Erythroblast (primary cell): ENCODE results near the gene CDK18.

Experiments
- GATA1 ChIP-seq: IDR thresholded peaks from 2 replicates; pipeline ENCODE4 v1.6.1; 2011; ENCODE audit warnings: low read depth, mild to moderate bottlenecking, control low read depth, low read length, moderate library complexity
- POLR2A ChIP-seq: IDR thresholded peaks from 2 replicates; pipeline ENCODE4 v1.6.1; 2011; ENCODE audit warnings: mild to moderate bottlenecking, low read length

- TF ChIP-seq POLR2A, result no peak
- TF ChIP-seq GATA1, result no peak
Observed at GRCh38 chr1:205474571-205474970, 29.9 kb upstream of the CDK18 start.
